ENCODE measurements around the gene SPC24. TPM values are rescaled to one million over a fixed set of nuclear protein-coding genes. Genes with fewer than 3 reads are reported as not detected.

Gene SPC24
- total and polyA plus RNA-seq, 2 donors (not counting 1 experiment from before 2014, with no cell fraction given): 0.12 to 0.15 TPM

DNA sequence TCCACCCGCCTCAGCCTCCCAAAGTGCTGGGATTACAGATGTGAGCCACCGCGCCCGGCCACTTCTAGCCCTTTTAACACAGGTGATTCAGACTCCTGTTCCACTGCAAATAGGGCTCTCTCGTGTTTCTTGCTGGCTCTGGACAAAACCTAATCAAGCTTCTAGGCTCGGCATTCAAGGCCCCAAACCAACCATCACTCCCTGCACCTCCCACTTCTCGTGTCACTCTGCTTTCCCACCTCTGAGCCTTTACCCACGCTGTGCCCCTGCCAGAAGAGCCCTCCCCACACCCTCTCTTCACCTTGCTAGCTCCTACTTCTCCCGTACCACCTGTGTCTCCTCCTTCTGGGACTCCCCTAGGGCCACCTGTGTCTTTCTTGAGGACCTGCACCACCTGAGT, 22.0 kb upstream of the SPC24 start:
- ChIA-PET POLR2A (no interaction called here), CTCF (interaction anchor here (1.4 kb wide), 1 partner anchor 40 kb away, joined by 3 read pairs; no protein-coding TSS in a partner anchor)
- Histone ChIP-seq H3K36me3 (replicated peaks in 1 of 2; ENCODE audit: control extremely low read depth in 1 of 2, control insufficient read depth in 1 of 2, extremely low read depth in 1 of 2, insufficient read depth in 2 of 2, low read length in 1 of 2) (no peaks in the 10 kb centered on the region), H3K27me3 (replicated peaks in 1 of 4; ENCODE audit: control extremely low read depth in 1 of 4, control insufficient read depth in 3 of 4, insufficient read depth in 4 of 4, low read length in 3 of 4) (peaks cover 0 to 17% (median 5%) of the 10 kb centered on the region in 4 experiments), H3K79me2 (ENCODE audit: control insufficient read depth, insufficient read depth, low read length) (no peaks in the 10 kb centered on the region), H3K9me3 (ENCODE audit: control extremely low read depth in 1 of 3, control insufficient read depth in 2 of 3, insufficient read depth in 1 of 3, low read length in 2 of 3) (peaks cover 0 to 3% (median 0%) of the 10 kb centered on the region in 3 donors), H3K4me3 (ENCODE audit: control extremely low read depth in 1 of 5, extremely low read depth in 1 of 5, insufficient read depth in 1 of 5, low read depth in 2 of 5, low read length in 4 of 5) (no peak overlapping the region), H3K4me1 (ENCODE audit: control insufficient read depth in 2 of 2, insufficient read depth in 2 of 2, low read length in 2 of 2) (peaks cover 12 to 15% of the 10 kb centered on the region in 2 donors), H3K9ac (ENCODE audit: low read length) (no peak overlapping the region), H3K4me2 (replicated peaks; ENCODE audit: low read depth, low read length, poor library complexity, severe bottlenecking) (no peak overlapping the region), H4K20me1 (ENCODE audit: control insufficient read depth, insufficient read depth, low read length, poor library complexity, severe bottlenecking) (no peaks in the 10 kb centered on the region), H2AFZ (ENCODE audit: insufficient read depth, low read depth, low read length, poor library complexity, severe bottlenecking) (no peak overlapping the region), H3K27ac (ENCODE audit: low read length in 2 of 2) (no peak overlapping the region)
- Mint-ChIP-seq H3K27me3 (peaks cover 18% of the 10 kb centered on the region), H3K4me3 (no peak overlapping the region), H3K4me1 (peaks cover 17% of the 10 kb centered on the region), H3K9me3 (ENCODE audit: insufficient read depth) (no peaks in the 10 kb centered on the region), H3K27ac (no peak overlapping the region)
- no peak for ATAC-seq (ENCODE audit: low read depth)
- no peak for DNase-seq
- WGBS (ENCODE audit: insufficient coverage): 95% methylated on average over 9 of the region's 9 CpGs
- intact Hi-C loops (cut with micrococcal nuclease): no loop called here
- TF ChIP-seq, protein P1, sequence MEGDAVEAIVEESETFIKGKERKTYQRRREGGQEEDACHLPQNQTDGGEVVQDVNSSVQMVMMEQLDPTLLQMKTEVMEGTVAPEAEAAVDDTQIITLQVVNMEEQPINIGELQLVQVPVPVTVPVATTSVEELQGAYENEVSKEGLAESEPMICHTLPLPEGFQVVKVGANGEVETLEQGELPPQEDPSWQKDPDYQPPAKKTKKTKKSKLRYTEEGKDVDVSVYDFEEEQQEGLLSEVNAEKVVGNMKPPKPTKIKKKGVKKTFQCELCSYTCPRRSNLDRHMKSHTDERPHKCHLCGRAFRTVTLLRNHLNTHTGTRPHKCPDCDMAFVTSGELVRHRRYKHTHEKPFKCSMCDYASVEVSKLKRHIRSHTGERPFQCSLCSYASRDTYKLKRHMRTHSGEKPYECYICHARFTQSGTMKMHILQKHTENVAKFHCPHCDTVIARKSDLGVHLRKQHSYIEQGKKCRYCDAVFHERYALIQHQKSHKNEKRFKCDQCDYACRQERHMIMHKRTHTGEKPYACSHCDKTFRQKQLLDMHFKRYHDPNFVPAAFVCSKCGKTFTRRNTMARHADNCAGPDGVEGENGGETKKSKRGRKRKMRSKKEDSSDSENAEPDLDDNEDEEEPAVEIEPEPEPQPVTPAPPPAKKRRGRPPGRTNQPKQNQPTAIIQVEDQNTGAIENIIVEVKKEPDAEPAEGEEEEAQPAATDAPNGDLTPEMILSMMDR (IDR thresholded peaks at IDR 0.05): no peak
- no peak for TF ChIP-seq EZH2 (IDR thresholded peaks at IDR 0.05; ENCODE audit: borderline replicate concordance, insufficient read depth, low read depth, low read length, poor library complexity, severe bottlenecking)

DNA sequence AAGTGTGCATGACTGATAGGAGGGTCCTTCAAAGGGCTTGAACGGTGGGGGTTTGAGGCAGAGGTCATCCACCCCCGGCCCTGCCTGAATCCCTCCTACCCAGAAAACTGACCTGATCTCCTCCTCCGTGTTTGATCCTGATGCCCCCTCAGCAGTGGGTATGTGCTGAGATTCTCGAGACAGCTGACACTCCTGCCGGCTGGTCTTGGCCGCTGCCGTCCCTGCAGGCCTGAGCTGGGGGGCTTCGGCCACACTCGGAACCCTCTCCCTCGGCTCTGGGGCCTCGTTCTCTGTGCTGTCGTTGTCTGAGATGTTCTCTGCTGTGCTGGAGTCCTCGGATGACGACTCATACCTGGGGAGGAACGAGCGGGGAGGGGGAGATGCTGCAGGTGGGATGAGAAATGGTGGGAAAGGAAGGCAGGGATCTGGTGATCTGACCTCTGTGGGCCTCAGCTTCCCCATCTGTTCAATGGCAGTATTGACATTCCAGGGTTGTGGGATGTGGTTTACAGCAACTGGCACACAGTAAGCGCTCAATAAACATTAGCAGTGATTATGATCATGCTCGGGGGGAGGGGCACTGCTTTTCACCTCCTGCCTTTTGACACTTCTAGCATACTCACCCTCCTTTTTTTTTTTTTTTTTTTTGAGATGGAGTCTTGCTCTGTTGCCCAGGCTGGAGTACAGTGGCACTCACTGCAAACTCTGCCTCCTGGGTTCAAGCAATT, 21.0 kb upstream of the SPC24 start:
- Mint-ChIP-seq H3K9me3 (ENCODE audit: insufficient read depth) (no peaks in the 10 kb centered on the region), H3K4me3 (no peak overlapping the region), H3K27me3 (peaks cover 17% of the 10 kb centered on the region), H3K4me1 (peaks cover 17% of the 10 kb centered on the region), H3K27ac (no peak overlapping the region)
- Histone ChIP-seq H2AFZ (ENCODE audit: insufficient read depth, low read depth, low read length, poor library complexity, severe bottlenecking) (no peak overlapping the region), H3K27me3 (replicated peaks in 1 of 4; ENCODE audit: control extremely low read depth in 1 of 4, control insufficient read depth in 3 of 4, insufficient read depth in 4 of 4, low read length in 3 of 4) (peaks cover 0 to 12% (median 5%) of the 10 kb centered on the region in 4 experiments), H3K9ac (ENCODE audit: low read length) (no peak overlapping the region), H3K4me1 (ENCODE audit: control insufficient read depth in 2 of 2, insufficient read depth in 2 of 2, low read length in 2 of 2) (peaks cover 12 to 15% of the 10 kb centered on the region in 2 donors), H3K4me2 (replicated peaks; ENCODE audit: low read depth, low read length, poor library complexity, severe bottlenecking) (no peak overlapping the region), H3K79me2 (ENCODE audit: control insufficient read depth, insufficient read depth, low read length) (no peaks in the 10 kb centered on the region), H3K9me3 (ENCODE audit: control extremely low read depth in 1 of 3, control insufficient read depth in 2 of 3, insufficient read depth in 1 of 3, low read length in 2 of 3) (peaks cover 0 to 3% (median 0%) of the 10 kb centered on the region in 3 donors), H3K36me3 (replicated peaks in 1 of 2; ENCODE audit: control extremely low read depth in 1 of 2, control insufficient read depth in 1 of 2, extremely low read depth in 1 of 2, insufficient read depth in 2 of 2, low read length in 1 of 2) (no peaks in the 10 kb centered on the region), H3K27ac (ENCODE audit: low read length in 2 of 2) (no peak overlapping the region), H4K20me1 (ENCODE audit: control insufficient read depth, insufficient read depth, low read length, poor library complexity, severe bottlenecking) (no peaks in the 10 kb centered on the region), H3K4me3 (ENCODE audit: control extremely low read depth in 1 of 5, extremely low read depth in 1 of 5, insufficient read depth in 1 of 5, low read depth in 2 of 5, low read length in 4 of 5) (no peak overlapping the region)
- CTCF ChIA-PET: no interaction called here
- WGBS (ENCODE audit: insufficient coverage): 97% methylated on average over 16 of the region's 18 CpGs
- POLR2A ChIA-PET: no interaction called here
- intact Hi-C loops (cut with micrococcal nuclease): no loop called here
- no peak for ATAC-seq (ENCODE audit: low read depth)
- DNase-seq: no peak
- TF ChIP-seq, protein P1 (IDR thresholded peaks at IDR 0.05): no peak
- no peak for TF ChIP-seq EZH2 (IDR thresholded peaks at IDR 0.05; ENCODE audit: borderline replicate concordance, insufficient read depth, low read depth, low read length, poor library complexity, severe bottlenecking)

All from B cell (primary cell).